HT1080 (cell line): ENCODE data around the gene RAB13. TPM values are rescaled to one million over a fixed set of nuclear protein-coding genes. Genes with fewer than 3 reads are reported as not detected.
"Not testable (repeated sequence)": the region's sequence is repeated elsewhere in the genome, so short reads cannot be mapped to it uniquely, and the experiment has no call there.

Experiments
- DNase-seq: peaks from one replicate; pipeline ENCODE4 v3.0.0-alpha.2; 2015; ENCODE audit warnings: low read depth
- polyA plus RNA-seq, 2 experiments: library from polyadenylated mRNA; depleted of rRNA; stranded (reverse); fragments of >200 nt; gene quantifications; 2 replicates each; pipeline ENCODE4 v1.2.3, GENCODE V29; 2015
- total RNA-seq: library from RNA; depleted of rRNA; stranded (reverse); fragments of >200 nt; shearing (Covaris generic); gene quantifications from 2 replicates; pipeline ENCODE4 v1.2.3, GENCODE V29; 2014; rRNA removed

The RAB13 gene
- 33.9 and 52.3 TPM in 2 replicates for total RNA-seq
- 67.3 and 87.2 TPM in 2 replicates for polyA plus RNA-seq (2015; cell fraction: cytosol; rRNA removed)
- polyA plus RNA-seq (2015; cell fraction: nucleus; rRNA removed) = 19.4 and 26.8 TPM in 2 replicates

GRCh38 chr1:153985941-153986761 is at the start of gene RAB13:
RAB13 (minus strand) TSS chr1:153986339; CDS start chr1:153986236, 103 bp downstream.
- DNase-seq = peak; percentile 74

- not testable (repeated sequence) for DNase-seq
Observed at GRCh38 chr1:154033697-154034096, 47.6 kb upstream of the RAB13 start.

- no peak for DNase-seq
Observed at GRCh38 chr1:154019940-154020339, 33.8 kb upstream of the RAB13 start.

- no peak for DNase-seq
Observed at GRCh38 chr1:154019269-154019668, 33.1 kb upstream of the RAB13 start.

- DNase-seq = peak; percentile 36
Observed at GRCh38 chr1:154014154-154014907, 28.2 kb upstream of the RAB13 start.

GRCh38 chr1:154012543-154012942 is 26.4 kb upstream of the RAB13 start:
- DNase-seq = not testable (repeated sequence)

- no peak for DNase-seq
Observed at GRCh38 chr1:154012129-154012528, 26.0 kb upstream of the RAB13 start.

GRCh38 chr1:154006136-154006535 is 20.0 kb upstream of the RAB13 start:
- no peak for DNase-seq

- DNase-seq = no peak
Observed at GRCh38 chr1:154000420-154000819, 14.3 kb upstream of the RAB13 start.

GRCh38 chr1:153996882-153997281 is 10.7 kb upstream of the RAB13 start:
- not testable (repeated sequence) for DNase-seq

- no peak for DNase-seq
Observed at GRCh38 chr1:153995640-153996039, 9.5 kb upstream of the RAB13 start.

- DNase-seq = no peak
Observed at GRCh38 chr1:153995202-153995601, 9.1 kb upstream of the RAB13 start.

- no peak for DNase-seq
Observed at GRCh38 chr1:153991806-153992205, 5.7 kb upstream of the RAB13 start.

GRCh38 chr1:153991151-153991630 is 5.1 kb upstream of the RAB13 start:
- DNase-seq = no peak

GRCh38 chr1:153990468-153991150 is 4.5 kb upstream of the RAB13 start, which contains the start of gene RPS27:
RPS27 (plus strand) TSS chr1:153990762; CDS start chr1:153990797, 35 bp downstream.
- DNase-seq = peak; percentile 92

GRCh38 chr1:153987621-153988020 is 1.5 kb upstream of the RAB13 start:
- no peak for DNase-seq

- DNase-seq = peak; percentile 84
Observed at GRCh38 chr1:153985341-153985912, 712 bp downstream of the RAB13 start.

GRCh38 chr1:153984123-153984894 is 1.8 kb downstream of the RAB13 start:
- DNase-seq = no peak

- DNase-seq = not testable (repeated sequence)
Observed at GRCh38 chr1:153981735-153982134, 4.4 kb downstream of the RAB13 start.

- not testable (repeated sequence) for DNase-seq
Observed at GRCh38 chr1:153979091-153979490, 7.0 kb downstream of the RAB13 start.
